HEK293T (cell line): Measurements from ENCODE around the gene PLEK2.
"Not testable (repeated sequence)": the region's sequence is repeated elsewhere in the genome, so short reads cannot be mapped to it uniquely, and the experiment has no call there.

ENCODE experiments used
- CTCF ChIA-PET: fragments of 350-600 bp; formaldehyde crosslinking; extraction: SDS; loops from one replicate; lab custom pipeline; 2021; ENCODE audit warnings: antibody characterized with exemption, inconsistent platforms; lab: Yijun Ruan, JAX
- POLR2A ChIA-PET: fragments of 350-600 bp; formaldehyde crosslinking; extraction: SDS; loops from one replicate; lab custom pipeline; 2020; ENCODE audit warnings: antibody characterized with exemption, inconsistent platforms; lab: Yijun Ruan, JAX
- DNase-seq: peaks from one replicate; pipeline ENCODE4 v3.0.0; 2012; ENCODE audit warnings: mixed read lengths; ENCODE audit errors: extremely low spot score
- ARNT ChIP-seq: fragments of 450-650 bp; IDR thresholded peaks from 2 replicates; pipeline ENCODE4 v1.6.1; 2017; ENCODE audit warnings: mild to moderate bottlenecking
- BHLHE40 ChIP-seq: fragments of 450-650 bp; IDR thresholded peaks from 2 replicates; pipeline ENCODE4 v1.6.1; 2016; ENCODE audit warnings: mild to moderate bottlenecking, moderate library complexity, borderline replicate concordance
- CTBP1 ChIP-seq: fragments of 450-650 bp; IDR thresholded peaks from 2 replicates; pipeline ENCODE4 v1.6.1; 2016; ENCODE audit warnings: borderline replicate concordance
- ELF4 ChIP-seq: fragments of 450-650 bp; IDR thresholded peaks from 2 replicates; pipeline ENCODE4 v1.6.1; 2017; ENCODE audit warnings: antibody characterized with exemption
- FOXA1 ChIP-seq: fragments of 450-650 bp; IDR thresholded peaks from 2 replicates; pipeline ENCODE4 v1.6.1; 2016; ENCODE audit warnings: mild to moderate bottlenecking
- FOXK2 ChIP-seq: fragments of 450-650 bp; IDR thresholded peaks from 2 replicates; pipeline ENCODE4 v1.6.1; 2016; ENCODE audit warnings: mild to moderate bottlenecking
- FOXM1 ChIP-seq: fragments of 450-650 bp; IDR thresholded peaks from 2 replicates; pipeline ENCODE4 v1.6.1; 2017; ENCODE audit warnings: mild to moderate bottlenecking, borderline replicate concordance
- HDGF ChIP-seq: fragments of 450-650 bp; IDR thresholded peaks from 2 replicates; pipeline ENCODE4 v1.6.1; 2017; ENCODE audit warnings: antibody characterized with exemption, borderline replicate concordance
- L3MBTL2 ChIP-seq: fragments of 450-650 bp; conservative IDR thresholded peaks from 2 replicates; pipeline ENCODE4 v1.6.1; 2016; ENCODE audit warnings: mild to moderate bottlenecking
- LEF1 ChIP-seq: fragments of 450-650 bp; IDR thresholded peaks from 2 replicates; pipeline ENCODE4 v1.6.1; 2017; ENCODE audit warnings: mild to moderate bottlenecking, borderline replicate concordance
- NFRKB ChIP-seq: fragments of 450-650 bp; IDR thresholded peaks from 2 replicates; pipeline ENCODE4 v1.6.1; 2016; ENCODE audit warnings: mild to moderate bottlenecking, moderate library complexity
- PKNOX1 ChIP-seq: fragments of 450-650 bp; IDR thresholded peaks from 2 replicates; pipeline ENCODE4 v1.6.1; 2016
- SP1 ChIP-seq: fragments of 450-650 bp; IDR thresholded peaks from 2 replicates; pipeline ENCODE4 v1.6.1; 2017
- SUZ12 ChIP-seq: fragments of 450-650 bp; IDR thresholded peaks from 2 replicates; pipeline ENCODE4 v1.6.1; 2016; ENCODE audit warnings: mild to moderate bottlenecking
- TARDBP ChIP-seq: fragments of 450-650 bp; IDR thresholded peaks from 2 replicates; pipeline ENCODE4 v1.6.1; 2016
- ZNF384 ChIP-seq: fragments of 450-650 bp; IDR thresholded peaks from 2 replicates; pipeline ENCODE4 v1.6.1; 2016

Gene PLEK2

GRCh38 chr14:67418401-67419191 is 6.6 kb upstream of the PLEK2 start:
- no peak for DNase-seq
- ChIA-PET POLR2A (no interaction called here), CTCF (interaction anchor here (0.8 to 1.1 kb wide), 3 partner anchors 9 to 110 kb away, joined by 3 read pairs; no protein-coding TSS in a partner anchor)
- TF ChIP-seq ARNT: no peak
- TF ChIP-seq ZNF384: no peak

GRCh38 chr14:67417633-67418032 is 5.7 kb upstream of the PLEK2 start:
- TF ChIP-seq FOXA1: no peak
- TF ChIP-seq PKNOX1: no peak
- no peak for TF ChIP-seq ARNT
- TF ChIP-seq FOXK2: no peak
- TF ChIP-seq SP1: no peak
- no peak for TF ChIP-seq ELF4
- CTCF ChIA-PET: interaction anchor here (0.7 to 0.9 kb wide), 2 partner anchors 109 to 1621 kb away, joined by 3 read pairs; no protein-coding TSS in a partner anchor
- DNase-seq: no peak
- POLR2A ChIA-PET: interaction anchor here (1.2 kb wide), 1 partner anchor 115 kb away, joined by 3 read pairs; the partner anchor contains the start of gene PLEKHH1

DNA sequence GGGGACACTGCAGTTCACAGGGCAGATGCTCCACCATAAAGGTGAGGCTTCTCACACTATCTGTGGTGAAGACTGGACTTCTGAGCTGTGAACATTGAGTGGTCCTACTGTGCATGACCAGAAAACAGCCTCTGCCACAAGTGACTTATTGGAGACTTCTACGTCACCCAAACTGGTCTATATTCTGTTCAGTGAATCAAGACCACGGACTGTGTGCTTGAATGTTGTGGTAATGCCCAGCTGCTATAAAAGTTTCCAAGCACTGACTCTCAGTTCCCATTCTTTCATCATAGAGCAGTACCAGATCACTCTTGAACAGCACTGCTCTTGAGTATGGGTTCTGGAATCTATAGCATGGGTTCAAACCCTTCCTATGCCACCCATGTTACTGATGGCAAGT is 4.8 kb upstream of the PLEK2 start:
- ChIA-PET CTCF (no interaction called here), POLR2A (interaction anchor here (1.2 kb wide), 1 partner anchor 116 kb away, joined by 3 read pairs; the partner anchor contains the start of gene PLEKHH1)
- no peak for TF ChIP-seq FOXA1
- DNase-seq: no peak

DNA sequence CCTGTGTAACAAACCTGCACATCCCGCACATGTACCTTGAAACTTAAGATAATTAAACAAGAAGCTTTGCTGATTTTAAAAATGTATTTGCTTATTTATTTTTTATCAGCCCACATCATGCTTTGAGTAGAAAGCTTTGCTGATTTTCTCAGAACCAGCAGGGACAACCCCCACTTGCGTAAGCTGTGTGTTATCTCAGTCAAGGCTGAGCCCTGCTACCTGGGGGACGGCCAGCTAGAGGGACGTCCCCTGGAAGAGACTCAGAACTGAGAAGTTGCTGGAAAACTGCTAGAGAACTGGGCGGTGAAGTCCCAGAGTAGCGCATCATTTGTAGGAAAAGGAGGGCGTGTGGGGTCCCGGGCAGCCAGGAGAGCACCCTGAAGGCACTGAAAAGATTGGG is 4.1 kb upstream of the PLEK2 start:
- ChIA-PET CTCF (no interaction called here), POLR2A (interaction anchor here (1.2 kb wide), 1 partner anchor 117 kb away, joined by 3 read pairs; the partner anchor contains the start of gene PLEKHH1)
- TF ChIP-seq TARDBP: no peak
- no peak for TF ChIP-seq FOXK2
- no peak for TF ChIP-seq ZNF384
- no peak for TF ChIP-seq FOXM1
- no peak for TF ChIP-seq SP1
- TF ChIP-seq LEF1: no peak
- no peak for TF ChIP-seq ARNT
- no peak for TF ChIP-seq L3MBTL2
- no peak for TF ChIP-seq FOXA1
- TF ChIP-seq SUZ12: no peak
- TF ChIP-seq ELF4: no peak
- TF ChIP-seq BHLHE40: no peak
- TF ChIP-seq CTBP1: no peak
- TF ChIP-seq NFRKB: no peak
- TF ChIP-seq PKNOX1: no peak
- no peak for TF ChIP-seq HDGF
- DNase-seq: no peak

DNA sequence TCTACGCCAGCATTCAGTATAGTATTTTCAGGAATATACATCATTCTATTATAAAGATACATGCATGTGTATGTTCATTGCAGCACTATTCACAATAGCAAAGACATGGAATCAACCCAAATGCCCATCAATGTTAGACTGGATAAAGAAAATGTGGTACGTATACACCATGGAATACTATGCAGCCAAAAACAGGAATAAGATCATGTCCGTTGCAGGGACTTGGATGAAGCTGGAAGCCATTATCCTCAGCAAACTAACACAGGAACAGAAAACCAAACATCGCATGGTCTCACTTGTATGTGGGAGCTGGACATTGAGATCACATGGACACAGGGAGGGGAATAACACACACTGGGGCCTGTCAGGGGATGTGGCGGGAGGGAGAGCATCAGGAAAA is 3.6 kb upstream of the PLEK2 start:
- POLR2A ChIA-PET, CTCF ChIA-PET, DNase-seq: not testable (repeated sequence)

DNA sequence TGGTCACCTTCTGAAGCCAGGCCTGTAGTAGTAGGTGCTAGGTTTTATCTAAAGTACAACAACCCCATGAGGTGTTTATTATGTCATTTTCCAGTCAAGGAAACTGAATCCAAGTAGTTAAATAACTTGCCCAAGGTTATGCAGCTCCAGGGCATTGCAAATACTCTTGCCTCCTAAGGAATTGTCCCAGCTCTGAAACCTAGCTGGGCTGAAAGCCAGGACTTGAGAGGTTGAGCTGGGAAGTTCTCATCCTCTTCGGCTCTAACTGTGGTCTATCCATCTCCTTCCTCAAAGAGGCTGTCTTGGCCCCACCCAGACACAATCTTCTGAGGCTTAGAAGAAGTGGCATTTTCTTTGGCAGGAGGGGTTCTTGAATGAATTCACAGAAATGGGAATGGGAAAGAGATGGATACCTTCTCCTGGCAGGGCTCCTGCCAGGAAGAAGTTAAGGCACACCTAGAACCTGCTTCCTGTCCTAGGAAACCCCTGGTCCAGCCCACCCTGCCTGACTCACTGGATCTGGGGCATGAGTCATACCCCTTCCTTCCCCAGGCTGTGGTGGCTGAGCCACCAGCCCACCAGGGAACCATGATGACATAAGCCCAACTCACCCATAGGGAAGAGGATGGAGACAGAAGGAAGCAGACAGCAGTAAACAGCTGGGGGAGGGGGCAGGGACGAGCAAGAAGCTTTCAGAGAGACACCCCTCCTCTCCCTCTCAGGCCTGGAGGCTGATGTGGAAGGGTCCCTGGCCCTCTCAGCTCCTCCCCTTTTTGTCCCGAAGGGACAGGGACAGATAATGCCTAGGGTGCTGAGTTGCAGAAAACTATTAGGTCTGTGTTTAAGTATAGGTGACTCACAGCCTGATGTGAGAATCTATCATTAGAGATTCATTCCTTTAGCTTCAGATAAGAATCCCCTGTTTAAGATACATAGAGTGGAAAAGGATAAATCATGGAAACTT is 2.1 kb upstream of the PLEK2 start:
- CTCF ChIA-PET: no interaction called here

More for the DNA sequence above, 2.1 kb upstream of the PLEK2 start:
- peak; percentile 36 for DNase-seq
- TF ChIP-seq HDGF (no peak), FOXK2 (no peak), SP1 (no peak), TARDBP (no peak), CTBP1 (no peak), FOXA1 (no peak), ZNF384 (no peak), BHLHE40 (no peak), FOXM1 (no peak), NFRKB (no peak), PKNOX1 (no peak), ARNT (no peak)
- POLR2A ChIA-PET: interaction anchor here (1.4 kb wide), 1 partner anchor 282 kb away, joined by 4 read pairs; the partner anchor contains the start of gene RDH11
